ENCODE data around the gene TRPM2.
"Not testable (repeated sequence)": the region's sequence is repeated elsewhere in the genome, so short reads cannot be mapped to it uniquely, and the experiment has no call there.

TRPM2 gene

DNA sequence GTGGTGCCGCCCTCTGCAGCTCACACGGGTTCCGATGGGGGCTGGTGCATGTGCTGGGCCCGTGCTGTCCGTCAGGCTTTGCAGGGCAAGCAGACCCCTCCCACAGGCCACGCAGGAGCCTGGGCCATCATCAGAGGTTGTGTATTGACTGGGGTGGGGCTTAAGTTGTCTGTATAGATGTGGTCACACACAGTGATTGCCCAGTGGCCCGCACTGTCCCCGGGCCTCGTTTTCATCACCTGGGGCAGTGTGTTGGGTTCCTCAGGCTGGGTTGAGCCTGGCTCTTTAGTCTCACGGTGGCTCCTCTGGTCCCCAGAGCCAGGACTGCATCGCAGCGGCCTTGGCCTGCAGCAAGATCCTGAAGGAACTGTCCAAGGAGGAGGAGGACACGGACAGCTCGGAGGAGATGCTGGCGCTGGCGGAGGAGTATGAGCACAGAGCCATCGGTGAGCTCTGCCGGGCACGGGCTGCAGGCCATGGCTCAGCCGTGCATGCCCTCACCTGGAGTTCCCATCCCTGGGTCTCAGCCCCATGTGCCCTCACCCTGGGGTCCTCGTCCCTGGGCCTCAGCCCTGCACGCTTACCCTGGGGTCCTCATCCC, 44.1 kb downstream of the TRPM2 start:
- no peak for DNase-seq (ENCODE audit: low spot score)

DNA sequence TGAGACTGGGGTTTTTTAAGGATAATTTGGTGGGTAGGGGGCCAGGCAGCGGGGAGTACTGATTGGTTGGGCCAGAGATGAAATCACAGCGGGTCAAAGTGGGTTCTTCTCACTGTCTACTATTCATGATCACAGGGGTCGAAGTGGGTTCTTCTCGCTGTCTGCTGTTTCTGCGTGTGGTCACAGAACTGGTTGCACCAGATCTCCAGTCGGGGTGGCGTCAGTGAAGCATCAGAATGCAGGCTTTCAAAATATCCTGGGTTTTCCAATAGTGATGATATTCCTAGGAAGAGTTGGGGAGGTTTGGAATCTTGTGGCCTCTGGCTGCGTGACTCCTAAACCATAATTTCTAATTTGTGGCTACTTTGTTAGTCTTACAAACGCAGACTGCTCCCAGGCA, 45.1 kb downstream of the TRPM2 start:
- DNase-seq (ENCODE audit: low spot score), result no peak

DNA sequence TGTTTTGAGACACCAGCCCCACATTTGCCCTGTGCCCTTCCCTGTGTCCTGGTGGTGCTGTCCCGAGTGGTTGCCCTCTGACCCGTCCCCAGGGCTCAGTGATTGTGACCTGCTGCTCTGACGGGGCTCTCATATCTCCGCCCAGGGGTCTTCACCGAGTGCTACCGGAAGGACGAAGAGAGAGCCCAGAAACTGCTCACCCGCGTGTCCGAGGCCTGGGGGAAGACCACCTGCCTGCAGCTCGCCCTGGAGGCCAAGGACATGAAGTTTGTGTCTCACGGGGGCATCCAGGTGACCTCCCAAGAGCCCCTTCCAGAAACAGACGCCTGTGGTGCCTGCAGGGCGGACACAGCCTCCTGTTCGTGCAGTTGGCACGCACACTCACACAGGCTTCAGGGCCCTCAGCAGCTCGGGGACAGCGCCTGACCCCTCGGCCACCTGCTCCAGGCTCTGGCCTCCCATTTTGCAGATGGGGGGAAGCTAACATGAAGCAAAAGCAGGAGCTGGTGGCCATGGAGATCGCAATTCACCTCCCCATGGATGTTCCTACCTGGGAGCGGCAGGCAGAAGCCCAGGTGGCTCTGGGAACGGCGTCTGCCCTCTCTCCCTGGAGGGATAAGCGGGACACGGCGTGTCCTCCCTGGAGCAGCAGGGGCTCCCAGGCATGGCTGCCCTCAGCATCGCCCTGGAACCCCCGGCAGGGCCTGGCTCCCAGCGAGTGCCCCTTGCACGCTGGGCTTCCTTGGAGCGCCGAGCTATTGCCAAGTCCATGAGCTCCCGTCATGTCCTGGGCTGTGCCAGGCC, 45.9 kb downstream of the TRPM2 start:
- DNase-seq (ENCODE audit: low spot score), result no peak

DNA sequence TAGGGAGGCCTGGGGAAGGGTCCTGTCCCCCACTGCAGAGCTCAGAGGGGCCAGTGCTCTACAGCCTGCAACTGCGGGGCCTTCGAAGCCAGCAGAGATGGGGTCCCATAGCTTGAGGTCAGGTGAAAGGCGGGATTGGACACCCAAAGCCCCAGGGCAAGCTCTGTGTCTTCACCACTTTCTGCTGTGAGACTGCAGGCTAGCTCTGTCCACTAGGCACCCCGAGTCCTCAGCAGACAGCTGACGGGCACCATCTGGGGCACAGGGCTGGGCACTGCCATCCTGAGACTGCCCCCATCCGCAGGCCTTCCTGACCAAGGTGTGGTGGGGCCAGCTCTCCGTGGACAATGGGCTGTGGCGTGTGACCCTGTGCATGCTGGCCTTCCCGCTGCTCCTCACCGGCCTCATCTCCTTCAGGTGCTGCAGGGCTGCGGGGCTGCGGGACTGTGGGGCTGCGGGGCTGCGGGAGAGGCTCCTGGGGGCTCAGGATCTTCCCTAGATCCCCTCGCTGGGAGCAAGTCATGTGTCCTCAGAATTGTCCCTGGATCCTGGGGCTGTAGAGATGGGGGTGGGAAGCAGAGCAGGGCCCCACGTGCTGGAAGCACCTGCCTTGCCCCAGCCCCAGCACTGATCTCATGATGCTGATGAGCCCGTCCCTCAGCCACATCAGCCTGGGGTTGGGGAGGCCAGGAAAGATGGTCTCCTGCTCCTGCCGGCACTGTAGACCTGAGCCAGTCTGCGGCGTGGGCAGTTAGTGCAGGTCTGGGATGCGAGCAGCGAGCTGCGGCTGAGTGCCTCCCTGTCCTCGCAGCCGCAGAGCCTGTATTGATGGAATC, 46.8 kb downstream of the TRPM2 start:
- no peak for DNase-seq (ENCODE audit: low spot score)

DNA sequence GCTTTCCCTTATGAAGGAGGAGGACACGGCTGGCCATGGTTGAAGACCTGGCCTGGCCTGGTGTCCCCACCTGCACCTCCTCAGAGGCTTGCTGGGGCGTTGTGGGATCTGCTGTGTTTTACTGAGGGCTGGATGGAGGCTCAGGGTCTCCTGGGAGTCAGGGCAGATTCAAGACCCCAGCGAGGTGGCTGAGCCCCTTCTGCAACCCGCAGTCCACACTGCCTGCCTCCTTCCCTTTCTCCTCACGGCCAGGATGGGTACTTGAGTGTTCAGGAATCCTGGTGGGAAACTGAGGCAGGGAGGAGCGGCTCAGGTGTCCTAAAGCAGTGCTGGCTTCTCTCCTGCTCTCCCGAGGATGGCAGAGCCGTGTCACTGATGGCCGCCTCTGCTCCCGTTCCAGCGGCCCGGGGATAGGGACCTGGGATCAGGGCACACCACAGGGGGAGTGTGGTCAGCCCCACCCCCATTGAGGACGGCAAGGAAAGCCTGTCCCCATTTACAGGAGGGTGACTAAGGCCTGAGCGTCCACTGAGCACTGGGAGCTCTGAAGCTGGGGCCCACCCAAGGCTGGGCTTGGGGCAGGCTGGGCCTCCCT, 47.5 kb downstream of the TRPM2 start:
- DNase-seq (ENCODE audit: low spot score), result no peak

DNA sequence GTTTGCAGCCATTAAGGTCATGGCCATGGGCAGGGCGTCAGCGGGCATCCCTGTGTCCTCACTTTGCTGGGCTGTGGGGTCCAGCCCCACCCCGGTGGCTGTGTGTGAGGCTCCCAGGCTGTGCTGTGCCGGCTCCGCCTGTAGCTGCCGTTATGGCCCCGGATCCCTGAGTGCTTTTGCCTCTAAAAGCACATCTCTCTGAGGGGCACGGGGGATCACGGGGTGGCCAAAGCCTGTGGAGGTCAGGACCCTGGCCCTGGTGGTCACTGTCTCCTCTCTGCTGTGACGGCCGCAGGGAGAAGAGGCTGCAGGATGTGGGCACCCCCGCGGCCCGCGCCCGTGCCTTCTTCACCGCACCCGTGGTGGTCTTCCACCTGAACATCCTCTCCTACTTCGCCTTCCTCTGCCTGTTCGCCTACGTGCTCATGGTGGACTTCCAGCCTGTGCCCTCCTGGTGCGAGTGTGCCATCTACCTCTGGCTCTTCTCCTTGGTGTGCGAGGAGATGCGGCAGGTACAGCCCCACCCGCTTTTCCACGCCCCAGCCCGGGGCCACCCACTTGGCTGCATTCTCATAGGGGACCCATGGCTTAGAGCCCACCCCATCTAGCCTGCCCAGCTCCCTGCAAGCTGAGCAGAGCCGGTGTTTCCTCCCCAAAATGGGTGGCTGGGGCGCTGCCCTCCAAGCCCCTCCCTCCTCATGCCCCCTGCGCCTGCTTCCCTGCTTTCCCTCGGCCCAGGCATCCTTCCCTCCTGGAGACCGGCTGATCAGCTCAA, 48.2 kb downstream of the TRPM2 start:
- DNase-seq (ENCODE audit: low spot score), result no peak

GRCh38 chr21:44402323-44403105, 49.1 kb downstream of the TRPM2 start:
- no peak for DNase-seq (ENCODE audit: low spot score)

- DNase-seq (ENCODE audit: low spot score), result no peak
Observed at GRCh38 chr21:44403106-44404020, 49.9 kb downstream of the TRPM2 start.

DNA sequence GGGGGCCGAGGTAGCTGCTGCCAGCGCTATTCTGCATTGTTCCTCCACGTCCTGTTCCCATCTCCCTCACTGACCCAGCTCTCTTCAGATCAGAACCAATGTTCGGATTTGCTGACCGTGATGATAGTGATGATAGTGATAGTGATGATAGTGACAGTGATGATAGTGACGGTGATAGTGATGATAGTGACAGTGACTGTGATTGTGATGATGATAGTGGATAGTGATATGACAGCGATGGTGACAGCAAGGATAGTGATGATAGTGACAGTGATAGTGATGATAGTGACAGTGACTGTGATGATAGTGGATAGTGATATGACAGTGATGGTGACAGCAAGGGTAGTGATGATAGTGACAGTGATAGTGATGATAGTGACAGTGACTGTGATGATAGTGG, 51.1 kb downstream of the TRPM2 start:
- DNase-seq (ENCODE audit: low spot score), result not testable (repeated sequence)

DNA sequence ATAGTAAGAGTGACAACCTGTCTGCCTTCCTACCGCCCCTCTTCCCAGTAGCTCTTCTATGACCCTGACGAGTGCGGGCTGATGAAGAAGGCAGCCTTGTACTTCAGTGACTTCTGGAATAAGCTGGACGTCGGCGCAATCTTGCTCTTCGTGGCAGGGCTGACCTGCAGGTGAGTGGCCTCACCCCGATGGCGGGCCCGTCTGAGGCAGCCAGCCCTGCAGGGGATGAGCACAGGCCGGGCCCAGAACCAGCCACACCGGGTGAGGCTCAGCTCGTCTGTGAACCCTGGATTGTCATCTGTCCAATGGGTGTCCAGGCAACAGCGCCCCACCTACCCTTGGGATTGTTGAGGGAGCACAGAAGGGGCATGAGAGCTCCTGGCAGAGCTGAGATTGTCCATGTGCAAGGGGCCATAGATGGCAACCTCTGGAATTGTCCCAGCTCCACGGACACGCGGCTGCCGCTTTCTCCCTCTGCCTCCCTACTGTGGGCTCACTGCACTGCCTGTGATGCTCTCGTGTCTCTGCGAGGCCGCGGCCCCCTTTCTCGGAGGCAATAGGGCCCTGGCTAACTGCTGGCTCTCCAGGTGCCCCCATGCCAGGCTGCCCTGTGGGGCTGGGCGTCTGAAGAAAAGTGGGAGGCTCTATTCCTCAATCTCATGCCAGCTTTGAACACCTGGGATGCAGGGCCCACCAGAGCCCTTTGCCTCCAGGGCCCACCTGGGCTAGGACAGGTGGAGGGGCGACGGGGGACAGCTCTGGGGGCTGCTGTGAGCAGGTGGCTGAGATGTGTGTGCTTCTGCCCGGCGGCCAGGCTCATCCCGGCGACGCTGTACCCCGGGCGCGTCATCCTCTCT, 51.9 kb downstream of the TRPM2 start:
- DNase-seq (ENCODE audit: low spot score), result no peak

DNA sequence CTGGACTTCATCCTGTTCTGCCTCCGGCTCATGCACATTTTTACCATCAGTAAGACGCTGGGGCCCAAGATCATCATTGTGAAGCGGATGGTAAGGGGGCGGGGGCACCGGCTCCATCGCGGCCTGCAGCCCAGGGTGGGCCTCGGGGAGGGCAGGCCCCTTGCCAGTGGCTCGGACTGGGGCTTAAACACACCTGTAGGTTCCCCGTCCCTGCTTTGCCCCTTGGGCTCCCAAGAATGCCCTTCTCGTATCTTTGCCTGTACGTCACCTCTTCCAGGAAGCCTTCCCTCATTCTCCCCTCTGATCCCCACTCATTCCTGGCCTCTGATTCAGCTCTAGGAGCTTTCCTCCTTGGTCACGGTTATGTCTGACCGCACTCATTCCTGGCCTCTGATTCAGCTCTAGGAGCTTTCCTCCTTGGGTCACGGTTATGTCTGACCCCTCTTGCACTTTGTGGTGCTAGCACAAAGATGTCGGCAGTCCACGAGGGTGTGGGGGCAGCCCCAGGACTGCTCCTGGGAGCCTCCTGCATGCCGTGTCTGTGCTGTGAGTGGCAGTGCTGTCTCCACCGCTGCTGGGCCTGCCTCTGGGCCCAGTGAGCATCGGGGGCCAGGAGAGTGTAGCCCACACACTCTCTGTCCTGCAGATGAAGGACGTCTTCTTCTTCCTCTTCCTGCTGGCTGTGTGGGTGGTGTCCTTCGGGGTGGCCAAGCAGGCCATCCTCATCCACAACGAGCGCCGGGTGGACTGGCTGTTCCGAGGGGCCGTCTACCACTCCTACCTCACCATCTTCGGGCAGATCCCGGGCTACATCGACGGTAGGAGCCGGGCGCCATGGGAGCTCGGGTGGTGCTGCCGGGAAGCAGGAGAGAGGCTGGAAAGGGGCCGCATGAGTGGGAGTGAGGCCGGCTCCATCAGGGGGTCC, 52.8 kb downstream of the TRPM2 start:
- no peak for DNase-seq (ENCODE audit: low spot score)

DNA sequence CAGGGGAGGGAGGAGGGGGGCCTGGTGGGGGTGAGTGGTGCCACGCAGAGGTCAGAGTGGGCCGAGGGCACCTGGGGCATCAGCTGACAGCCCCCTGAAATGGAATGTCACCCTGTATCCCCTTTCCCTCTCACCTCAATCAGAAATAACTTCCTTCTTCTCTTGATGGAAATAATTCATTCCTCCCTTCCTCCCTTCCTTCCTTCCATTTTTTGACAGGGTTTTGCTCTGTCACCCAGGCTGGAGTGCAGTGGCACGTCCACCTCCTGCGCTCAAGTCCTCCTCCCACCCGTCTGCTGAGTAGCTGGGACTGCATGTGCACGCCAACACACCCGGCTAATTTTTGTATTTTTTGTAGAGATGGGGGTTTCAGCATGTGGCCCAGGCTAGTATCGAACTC, 53.5 kb downstream of the TRPM2 start:
- no peak for DNase-seq (ENCODE audit: low spot score)

GRCh38 chr21:44407493-44407892, 54.1 kb downstream of the TRPM2 start:
- DNase-seq (ENCODE audit: low spot score), result no peak

GRCh38 chr21:44408226-44408625, 54.8 kb downstream of the TRPM2 start:
- DNase-seq (ENCODE audit: low spot score), result no peak

- DNase-seq (ENCODE audit: low spot score), result no peak
Observed at GRCh38 chr21:44413566-44414290, 60.3 kb downstream of the TRPM2 start.

- no peak for DNase-seq (ENCODE audit: low spot score)
Observed at GRCh38 chr21:44414291-44415072, 61.1 kb downstream of the TRPM2 start.
